K562 treated with DMSO at 1 percent for 48 hours (cell line): ENCODE data around the gene HELT. TPM values are rescaled to one million over a fixed set of nuclear protein-coding genes. Genes with fewer than 3 reads are reported as not detected.

Source experiments
- total RNA-seq: library from RNA; unstranded; fragments of 300-600 nt; gene quantifications from 2 replicates; pipeline ENCODE4 v1.2.3, GENCODE V29; 2022; ENCODE audit warnings: low replicate concordance; ENCODE audit errors: extremely low read depth

Gene HELT
- total RNA-seq: not detected in 2 replicates

GRCh38 chr4:185017964-185018772 is at the start of gene HELT:
Gene HELT, plus strand, starts transcription at chr4:185018490. Its CDS starts 439 bp downstream, at chr4:185018929.

Other genes with a start within 250 kb of the HELT start
- not detected in 2 replicates for gene ACSL1, start 192.5 kb upstream of the HELT start, total RNA-seq
- gene SLC25A4, start 124.8 kb downstream of the HELT start, total RNA-seq: not detected in 2 replicates
- not detected in 2 replicates for gene CFAP97, start 185.5 kb downstream of the HELT start, total RNA-seq
- gene SNX25, start 191.1 kb downstream of the HELT start, total RNA-seq: not detected in 2 replicates